ELF-1 (cell line): ENCODE data around the gene CUX1.
"Not testable (repeated sequence)": the region's sequence is repeated elsewhere in the genome, so short reads cannot be mapped to it uniquely, and the experiment has no call there.

Source experiments
- DNase-seq: peaks from one replicate; pipeline ENCODE4 v3.0.0-alpha.2; 2016; ENCODE audit warnings: low read depth, low spot score

Gene CUX1

GRCh38 chr7:102211590-102212550 lies 394.4 kb downstream of the CUX1 start:
- DNase-seq: no peak

GRCh38 chr7:102214477-102215072 lies 397.1 kb downstream of the CUX1 start:
- no peak for DNase-seq

- no peak for DNase-seq
These were observed 397.8 kb downstream of the CUX1 start for GRCh38 chr7:102215256-102215655.

GRCh38 chr7:102215711-102216110 lies 398.3 kb downstream of the CUX1 start:
- no peak for DNase-seq

- DNase-seq: no peak
These were observed 399.3 kb downstream of the CUX1 start for GRCh38 chr7:102216573-102217314.

GRCh38 chr7:102220229-102220850 lies 402.9 kb downstream of the CUX1 start:
- DNase-seq: peak; percentile 22

- DNase-seq: no peak
These were observed 403.8 kb downstream of the CUX1 start for GRCh38 chr7:102220960-102221800.

- DNase-seq: no peak
These were observed 404.5 kb downstream of the CUX1 start for GRCh38 chr7:102221961-102222360.

DNA sequence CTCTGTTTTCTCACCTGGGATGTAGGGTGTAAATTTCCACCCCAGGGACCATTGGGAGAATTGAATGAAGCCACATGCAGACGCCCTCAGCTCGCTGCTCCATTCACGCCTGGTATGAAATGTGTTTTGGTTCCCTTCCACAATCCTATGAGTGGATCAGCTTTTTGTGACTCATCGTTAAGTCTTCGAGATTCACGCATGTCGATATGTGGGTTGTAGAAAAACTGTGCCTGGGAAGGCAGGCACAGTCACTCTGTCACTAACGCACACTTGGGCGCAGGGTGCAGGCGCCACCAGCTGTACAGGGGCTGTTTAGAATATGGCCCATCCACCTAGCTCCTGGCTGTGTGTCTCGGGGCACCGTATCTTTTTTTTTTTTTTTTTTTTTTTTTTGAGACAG lies 405.0 kb downstream of the CUX1 start:
- DNase-seq: no peak

DNA sequence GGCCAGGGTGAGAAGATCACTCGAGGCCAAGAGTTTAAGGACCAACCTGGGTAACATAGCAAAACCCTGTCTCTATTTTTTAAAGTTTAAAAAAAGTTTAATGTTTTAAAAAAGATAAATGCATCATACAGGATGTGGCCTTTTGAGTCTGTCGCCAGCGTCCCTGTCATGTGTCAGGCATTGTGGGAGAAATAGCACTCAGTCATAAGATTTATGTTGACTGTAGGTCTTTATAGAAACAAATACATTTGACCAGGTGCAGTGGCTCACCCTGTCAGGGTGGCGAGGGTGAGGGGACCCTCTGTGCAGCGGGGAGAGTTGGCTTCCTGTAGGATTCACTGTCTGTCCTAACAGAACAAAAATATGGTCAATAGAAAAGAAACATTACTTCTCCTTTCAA lies 405.8 kb downstream of the CUX1 start:
- DNase-seq: no peak

- DNase-seq: no peak
These were observed 407.6 kb downstream of the CUX1 start for GRCh38 chr7:102225025-102225424.

DNA sequence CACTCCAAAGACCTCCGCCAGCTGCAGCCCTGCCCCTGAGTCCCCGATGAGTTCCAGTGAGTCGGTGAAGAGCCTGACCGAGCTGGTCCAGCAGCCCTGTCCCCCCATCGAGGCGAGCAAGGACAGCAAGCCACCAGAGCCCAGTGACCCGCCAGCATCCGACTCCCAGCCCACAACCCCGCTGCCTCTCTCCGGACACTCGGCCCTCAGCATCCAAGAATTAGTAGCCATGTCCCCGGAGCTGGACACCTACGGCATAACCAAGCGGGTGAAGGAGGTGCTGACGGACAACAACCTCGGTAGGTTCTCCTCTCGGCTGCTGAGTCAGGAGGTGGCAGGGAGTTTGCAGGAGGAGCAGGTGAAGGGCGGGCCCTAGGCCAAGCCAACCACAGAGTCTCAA lies 409.9 kb downstream of the CUX1 start:
- DNase-seq: no peak

- no peak for DNase-seq
These were observed 411.5 kb downstream of the CUX1 start for GRCh38 chr7:102228935-102229334.

- not testable (repeated sequence) for DNase-seq
These were observed 412.7 kb downstream of the CUX1 start for GRCh38 chr7:102230162-102230561.

DNA sequence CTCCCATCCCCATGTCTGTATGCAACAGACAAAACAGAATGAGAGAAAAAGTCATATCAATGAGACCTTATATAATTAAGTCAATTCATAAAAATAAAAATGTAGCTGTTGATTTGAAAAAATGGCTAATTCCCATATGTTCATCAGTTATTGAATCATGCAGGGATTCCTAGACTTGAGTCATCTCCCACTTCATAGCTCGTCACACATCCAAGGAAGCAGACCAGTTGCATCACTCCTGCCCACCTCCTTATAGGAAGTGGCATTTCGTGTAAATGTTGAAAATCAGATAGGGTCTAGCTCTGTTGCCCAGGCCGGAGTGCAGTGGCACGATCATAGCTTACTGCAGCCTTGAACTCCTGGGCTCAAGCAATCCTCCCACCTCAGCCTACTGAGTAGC lies 413.2 kb downstream of the CUX1 start:
- no peak for DNase-seq

DNA sequence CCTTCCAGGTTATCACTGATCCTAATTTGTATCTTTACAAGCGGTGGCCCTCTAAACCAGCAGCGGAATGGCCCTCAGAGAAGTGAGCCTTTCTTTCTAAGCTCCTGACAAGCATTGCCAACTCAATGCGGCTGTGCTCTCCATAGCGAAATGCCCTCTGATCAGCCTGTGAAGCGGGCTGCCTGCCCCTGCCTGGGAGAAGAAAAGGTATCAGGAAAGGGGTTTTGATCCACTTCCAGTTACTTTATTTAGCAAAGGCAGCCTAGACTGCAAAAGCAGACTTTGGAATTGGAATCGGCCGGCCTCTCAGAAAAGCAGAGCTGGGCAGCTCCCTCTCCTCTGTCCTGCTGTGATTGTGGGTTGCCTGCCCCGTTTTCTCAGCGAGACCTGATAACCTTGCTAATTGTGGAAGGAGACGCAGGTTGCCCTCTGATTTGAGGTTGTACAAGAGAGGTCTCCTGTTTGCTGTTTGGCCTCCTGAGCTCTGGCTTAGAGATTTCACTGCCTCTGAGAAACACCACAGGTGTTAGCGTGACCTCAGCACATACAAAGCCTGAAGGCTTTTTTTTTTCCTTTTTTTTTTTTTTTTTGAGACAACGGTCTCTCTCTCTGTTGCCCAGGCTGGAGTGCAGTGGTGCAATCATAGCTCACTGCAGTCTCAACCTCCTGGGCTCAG lies 415.3 kb downstream of the CUX1 start:
- DNase-seq: no peak

GRCh38 chr7:102234131-102234530 lies 416.7 kb downstream of the CUX1 start:
- DNase-seq: no peak

DNA sequence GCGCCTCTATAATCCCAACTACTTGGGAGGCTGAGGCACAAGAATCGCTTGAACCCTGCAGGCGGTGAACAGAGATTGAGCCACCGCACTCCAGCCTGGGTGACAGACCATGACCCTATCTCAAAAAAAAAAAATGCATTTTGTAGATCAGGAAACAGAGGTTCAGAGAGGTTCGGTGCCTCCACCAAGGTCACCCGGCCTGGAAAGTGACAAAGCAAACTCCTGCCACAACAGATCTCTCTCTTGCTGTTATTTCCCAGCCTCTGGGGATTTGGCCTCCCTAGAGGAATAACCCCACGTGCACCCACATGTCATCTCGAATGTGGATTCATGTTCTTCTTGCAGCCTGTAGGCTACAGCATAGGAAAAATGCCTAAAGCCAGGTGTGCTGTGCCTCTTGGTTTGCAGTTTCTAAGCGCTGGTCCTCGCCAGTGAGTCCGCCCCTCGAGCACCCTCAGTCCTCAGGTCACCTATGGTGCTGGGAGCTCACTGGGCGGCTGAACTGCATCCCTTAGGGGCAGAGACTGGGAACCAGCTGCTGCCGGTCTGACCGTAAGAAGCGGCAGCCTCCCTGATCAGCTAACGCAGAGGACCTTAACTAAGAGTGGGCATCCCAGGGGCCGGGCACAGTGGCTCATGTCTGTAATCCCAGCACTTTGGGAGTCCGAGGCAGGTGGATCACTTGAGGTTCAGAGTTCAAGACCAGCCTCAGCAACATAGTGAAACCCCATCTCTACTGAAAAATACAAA lies 417.6 kb downstream of the CUX1 start:
- no peak for DNase-seq

DNA sequence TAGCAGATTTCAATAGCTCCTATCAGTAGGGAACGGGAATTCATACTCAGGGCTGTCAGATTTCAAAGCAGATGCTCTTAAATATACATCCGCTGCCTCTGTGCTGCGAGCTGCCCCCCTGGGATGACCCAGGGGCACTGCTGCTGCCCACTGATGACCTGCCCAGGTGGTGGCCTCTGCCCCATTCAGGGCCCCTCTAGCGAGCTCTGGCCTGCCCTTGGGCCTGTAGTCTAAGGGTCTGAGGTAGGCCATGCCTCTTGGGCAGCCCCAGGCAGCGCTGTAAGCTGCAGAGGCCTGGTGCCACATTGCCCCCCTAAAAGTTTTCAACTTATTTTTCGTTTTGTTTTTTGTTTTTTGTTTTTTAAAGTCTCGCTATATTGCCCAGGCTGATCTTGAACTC lies 418.7 kb downstream of the CUX1 start:
- DNase-seq: no peak
